ENCODE results near the gene DNHD1.

DNHD1 gene

DNA sequence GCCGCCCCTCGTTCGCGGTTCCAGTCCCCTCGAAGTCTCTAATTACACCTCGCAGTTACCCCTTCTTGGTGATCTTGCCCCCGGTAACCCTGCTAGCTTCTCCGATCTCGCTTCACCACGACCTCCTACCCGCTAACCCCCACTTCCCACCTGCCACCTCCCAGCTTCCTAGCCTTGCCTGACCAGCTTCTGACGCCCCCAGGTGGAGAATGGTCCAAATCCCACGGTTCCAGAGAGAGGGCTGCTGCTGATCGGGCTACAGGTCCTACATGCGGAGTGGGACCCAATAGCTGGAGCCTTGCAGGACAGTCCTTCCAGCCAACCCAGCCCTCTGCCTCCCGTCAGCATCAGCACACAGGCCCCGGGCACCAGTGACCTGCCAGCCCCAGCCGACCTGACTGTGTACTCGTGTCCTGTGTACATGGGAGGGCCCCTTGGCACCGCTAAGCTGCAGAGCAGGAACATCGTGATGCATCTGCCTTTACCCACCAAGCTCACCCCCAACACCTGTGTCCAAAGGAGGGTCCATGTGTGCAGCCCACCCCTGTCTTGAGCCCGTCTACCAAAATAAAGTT is 74.4 kb downstream of the DNHD1 start:
- no peak overlapping the region for H2BK5ac ChIP-seq (ENCODE audit: low read depth, low read length, poor library complexity)
- H2AFZ ChIP-seq (ENCODE audit: insufficient read depth, low read length, poor library complexity), result no peak overlapping the region
- H4K12ac ChIP-seq (ENCODE audit: low read depth, low read length), result no peak overlapping the region
- no peak overlapping the region for H3K4me2 ChIP-seq (ENCODE audit: low read length)
- no peaks in the 10 kb centered on the region for H3K79me2 ChIP-seq (ENCODE audit: control insufficient read depth, insufficient read depth, low read length, poor library complexity)
- no peak overlapping the region for H2AK5ac ChIP-seq (ENCODE audit: low read length)
- no peak overlapping the region for H2BK12ac ChIP-seq (ENCODE audit: low read length)
- no peak overlapping the region for H3K23ac ChIP-seq (ENCODE audit: low read length)
- peaks cover 5% of the 10 kb centered on the region for H3K9me3 ChIP-seq (ENCODE audit: insufficient read depth, low read depth, low read length)
- H3K18ac ChIP-seq (ENCODE audit: low read length), result no peak overlapping the region
- 100% methylated on average over 1 of the region's 22 CpGs for WGBS (ENCODE audit: extremely low coverage, insufficient coverage, insufficient read length)
- H4K91ac ChIP-seq (ENCODE audit: low read depth, low read length), result no peak overlapping the region
- H3K4me1 ChIP-seq (ENCODE audit: control insufficient read depth in 1 of 2, insufficient read depth in 2 of 2, low read length in 2 of 2), result peaks cover 4 to 5% of the 10 kb centered on the region in 2 experiments
- H2BK120ac ChIP-seq (ENCODE audit: insufficient read depth, low read length, poor library complexity), result no peak overlapping the region
- H3K79me1 ChIP-seq (ENCODE audit: low read length), result no peaks in the 10 kb centered on the region
- H4K8ac ChIP-seq (ENCODE audit: low read depth, low read length), result no peak overlapping the region
- no peak overlapping the region for H3K14ac ChIP-seq (ENCODE audit: low read length)
- no peaks in the 10 kb centered on the region for H3K27me3 ChIP-seq (ENCODE audit: insufficient read depth, low read length)
- H3K9ac ChIP-seq (ENCODE audit: low read length), result no peak overlapping the region
- H3K36me3 ChIP-seq (ENCODE audit: control insufficient read depth in 1 of 2, insufficient read depth in 2 of 2, low read length in 2 of 2), result no peaks in the 10 kb centered on the region
- H3K27ac ChIP-seq (ENCODE audit: low read depth, low read length), result no peak overlapping the region
- H3K4me3 ChIP-seq (ENCODE audit: low read depth, low read length), result no peak overlapping the region
- DNase-seq, result no peak
- no peak overlapping the region for H3K4ac ChIP-seq (ENCODE audit: low read depth, low read length)

DNA sequence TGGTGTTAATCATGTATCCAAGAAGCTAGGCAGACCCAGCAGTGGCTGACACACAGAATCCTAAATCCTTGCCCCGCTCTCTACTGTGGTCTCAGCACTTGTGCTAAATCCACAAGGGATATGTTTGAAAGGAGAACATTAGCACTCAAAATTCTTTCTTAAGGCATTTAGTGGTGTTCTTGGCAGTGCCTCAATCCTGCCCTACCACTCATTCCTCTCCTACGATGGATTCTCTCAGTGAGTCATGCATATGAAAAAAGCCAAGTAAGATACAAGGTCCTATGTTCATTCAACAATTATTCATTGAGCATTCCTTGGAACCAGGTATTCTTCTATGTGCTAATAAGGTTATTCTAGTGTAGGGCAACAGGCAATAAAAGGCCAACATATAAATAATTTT is 75.1 kb downstream of the DNHD1 start:
- no peak overlapping the region for H2BK120ac ChIP-seq (ENCODE audit: insufficient read depth, low read length, poor library complexity)
- H3K4ac ChIP-seq (ENCODE audit: low read depth, low read length), result no peak overlapping the region
- H3K79me1 ChIP-seq (ENCODE audit: low read length), result peaks cover 2% of the 10 kb centered on the region
- no peak overlapping the region for H4K91ac ChIP-seq (ENCODE audit: low read depth, low read length)
- no peak overlapping the region for H3K4me2 ChIP-seq (ENCODE audit: low read length)
- no peak overlapping the region for H3K14ac ChIP-seq (ENCODE audit: low read length)
- no peak overlapping the region for H3K4me3 ChIP-seq (ENCODE audit: low read depth, low read length)
- peaks cover 5% of the 10 kb centered on the region for H3K9me3 ChIP-seq (ENCODE audit: insufficient read depth, low read depth, low read length)
- no peaks in the 10 kb centered on the region for H3K27me3 ChIP-seq (ENCODE audit: insufficient read depth, low read length)
- no peak overlapping the region for H2BK5ac ChIP-seq (ENCODE audit: low read depth, low read length, poor library complexity)
- H4K12ac ChIP-seq (ENCODE audit: low read depth, low read length), result no peak overlapping the region
- H3K18ac ChIP-seq (ENCODE audit: low read length), result no peak overlapping the region
- no peak overlapping the region for H2AK5ac ChIP-seq (ENCODE audit: low read length)
- H3K79me2 ChIP-seq (ENCODE audit: control insufficient read depth, insufficient read depth, low read length, poor library complexity), result no peaks in the 10 kb centered on the region
- H4K8ac ChIP-seq (ENCODE audit: low read depth, low read length), result no peak overlapping the region
- no peak for DNase-seq
- H2BK12ac ChIP-seq (ENCODE audit: low read length), result no peak overlapping the region
- H3K27ac ChIP-seq (ENCODE audit: low read depth, low read length), result no peak overlapping the region
- no peaks in the 10 kb centered on the region for H3K36me3 ChIP-seq (ENCODE audit: control insufficient read depth in 1 of 2, insufficient read depth in 2 of 2, low read length in 2 of 2)
- H3K9ac ChIP-seq (ENCODE audit: low read length), result no peak overlapping the region
- H3K4me1 ChIP-seq (ENCODE audit: control insufficient read depth in 1 of 2, insufficient read depth in 2 of 2, low read length in 2 of 2), result peaks cover 8 to 10% of the 10 kb centered on the region in 2 experiments
- no peak overlapping the region for H2AFZ ChIP-seq (ENCODE audit: insufficient read depth, low read length, poor library complexity)
- no peak overlapping the region for H3K23ac ChIP-seq (ENCODE audit: low read length)
- WGBS (ENCODE audit: extremely low coverage, insufficient coverage, insufficient read length), result no CpG with 5 or more reads among the region's 2 CpGs

GRCh38 chr11:6574816-6575715 is 78.0 kb downstream of the DNHD1 start:
- H3K9ac ChIP-seq (ENCODE audit: low read length), result no peak overlapping the region
- peaks cover 2% of the 10 kb centered on the region for H3K79me1 ChIP-seq (ENCODE audit: low read length)
- H2BK120ac ChIP-seq (ENCODE audit: insufficient read depth, low read length, poor library complexity), result no peak overlapping the region
- no peaks in the 10 kb centered on the region for H3K27me3 ChIP-seq (ENCODE audit: insufficient read depth, low read length)
- no peak overlapping the region for H3K18ac ChIP-seq (ENCODE audit: low read length)
- no peak overlapping the region for H2BK12ac ChIP-seq (ENCODE audit: low read length)
- H3K23ac ChIP-seq (ENCODE audit: low read length), result no peak overlapping the region
- H3K36me3 ChIP-seq (ENCODE audit: control insufficient read depth in 1 of 2, insufficient read depth in 2 of 2, low read length in 2 of 2), result no peaks in the 10 kb centered on the region
- no peak overlapping the region for H2BK5ac ChIP-seq (ENCODE audit: low read depth, low read length, poor library complexity)
- no peak overlapping the region for H3K4ac ChIP-seq (ENCODE audit: low read depth, low read length)
- DNase-seq, result no peak
- no peak overlapping the region for H2AK5ac ChIP-seq (ENCODE audit: low read length)
- H4K91ac ChIP-seq (ENCODE audit: low read depth, low read length), result no peak overlapping the region
- no peak overlapping the region for H3K14ac ChIP-seq (ENCODE audit: low read length)
- H3K4me3 ChIP-seq (ENCODE audit: low read depth, low read length), result no peak overlapping the region
- no peak overlapping the region for H4K8ac ChIP-seq (ENCODE audit: low read depth, low read length)
- no peaks in the 10 kb centered on the region for H3K79me2 ChIP-seq (ENCODE audit: control insufficient read depth, insufficient read depth, low read length, poor library complexity)
- H3K4me1 ChIP-seq (ENCODE audit: control insufficient read depth in 1 of 2, insufficient read depth in 2 of 2, low read length in 2 of 2), result peaks cover 4 to 8% of the 10 kb centered on the region in 2 experiments
- WGBS (ENCODE audit: extremely low coverage, insufficient coverage, insufficient read length), result no CpG with 5 or more reads among the region's 6 CpGs
- no peak overlapping the region for H2AFZ ChIP-seq (ENCODE audit: insufficient read depth, low read length, poor library complexity)
- no peak overlapping the region for H3K4me2 ChIP-seq (ENCODE audit: low read length)
- H3K9me3 ChIP-seq (ENCODE audit: insufficient read depth, low read depth, low read length), result peaks cover 3% of the 10 kb centered on the region
- no peak overlapping the region for H4K12ac ChIP-seq (ENCODE audit: low read depth, low read length)
- no peak overlapping the region for H3K27ac ChIP-seq (ENCODE audit: low read depth, low read length)

DNA sequence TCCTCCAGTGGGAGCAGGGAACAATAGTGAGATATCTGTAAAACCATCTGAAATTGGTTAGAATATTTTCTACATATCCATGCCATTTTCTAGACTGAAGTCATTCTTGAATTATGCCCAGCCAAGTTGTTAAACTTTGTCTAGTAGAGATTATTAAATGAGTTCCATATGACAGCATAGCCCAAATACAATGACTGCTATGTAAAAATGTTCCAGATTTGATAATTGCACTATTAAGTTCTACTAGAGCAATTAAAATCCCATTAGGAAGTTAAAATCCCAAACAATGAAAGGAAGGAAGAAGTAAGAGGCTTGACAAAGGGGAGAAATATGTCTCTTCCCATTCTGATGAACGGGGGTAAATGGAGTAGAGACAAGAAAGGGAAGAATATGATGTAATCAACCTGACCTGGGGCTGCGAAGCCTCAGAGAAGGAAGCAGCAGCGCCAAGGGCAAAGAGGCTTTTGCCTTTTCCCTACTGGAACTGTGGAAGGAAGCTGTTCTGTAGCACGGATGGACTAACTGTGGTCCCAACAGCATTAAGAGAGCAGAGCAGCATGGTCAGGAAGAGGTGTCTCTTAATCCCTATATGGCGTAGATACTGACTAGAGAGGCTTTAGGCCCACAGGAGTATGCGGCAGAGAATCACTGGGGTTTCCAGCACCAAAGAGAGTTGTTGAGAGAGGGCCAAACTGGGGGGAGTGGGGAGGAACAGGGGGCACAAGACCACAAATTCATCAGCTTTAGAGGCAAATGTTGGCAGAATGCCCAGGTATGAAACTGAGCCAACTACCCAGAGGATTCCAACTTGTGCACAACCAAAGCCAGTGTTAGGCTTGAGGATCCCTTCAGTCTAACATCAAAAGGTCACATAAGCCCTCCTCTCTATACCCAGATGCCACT is 79.6 kb downstream of the DNHD1 start:
- no CpG with 5 or more reads among the region's 6 CpGs for WGBS (ENCODE audit: extremely low coverage, insufficient coverage, insufficient read length)
- Histone ChIP-seq H3K27ac (ENCODE audit: low read depth, low read length) (no peak overlapping the region), H2AFZ (ENCODE audit: insufficient read depth, low read length, poor library complexity) (no peak overlapping the region)

More for the DNA sequence above, 79.6 kb downstream of the DNHD1 start:
- Histone ChIP-seq H3K27me3 (ENCODE audit: insufficient read depth, low read length) (no peaks in the 10 kb centered on the region), H3K4me2 (ENCODE audit: low read length) (no peak overlapping the region), H2AK5ac (ENCODE audit: low read length) (no peak overlapping the region), H3K9me3 (ENCODE audit: insufficient read depth, low read depth, low read length) (no peaks in the 10 kb centered on the region), H4K8ac (ENCODE audit: low read depth, low read length) (no peak overlapping the region), H4K91ac (ENCODE audit: low read depth, low read length) (no peak overlapping the region), H2BK120ac (ENCODE audit: insufficient read depth, low read length, poor library complexity) (no peak overlapping the region), H4K12ac (ENCODE audit: low read depth, low read length) (no peak overlapping the region), H3K4me1 (ENCODE audit: control insufficient read depth in 1 of 2, insufficient read depth in 2 of 2, low read length in 2 of 2) (peaks cover 4 to 8% of the 10 kb centered on the region in 2 experiments), H3K36me3 (ENCODE audit: control insufficient read depth in 1 of 2, insufficient read depth in 2 of 2, low read length in 2 of 2) (peaks cover 0 to 2% of the 10 kb centered on the region in 2 experiments), H3K4me3 (ENCODE audit: low read depth, low read length) (no peak overlapping the region), H3K18ac (ENCODE audit: low read length) (no peak overlapping the region), H2BK12ac (ENCODE audit: low read length) (no peak overlapping the region), H2BK5ac (ENCODE audit: low read depth, low read length, poor library complexity) (no peak overlapping the region), H3K79me2 (ENCODE audit: control insufficient read depth, insufficient read depth, low read length, poor library complexity) (no peaks in the 10 kb centered on the region), H3K14ac (ENCODE audit: low read length) (no peak overlapping the region), H3K79me1 (ENCODE audit: low read length) (peaks cover 2% of the 10 kb centered on the region), H3K4ac (ENCODE audit: low read depth, low read length) (no peak overlapping the region), H3K9ac (ENCODE audit: low read length) (no peak overlapping the region), H3K23ac (ENCODE audit: low read length) (no peak overlapping the region)
- DNase-seq, result peak in 1 of 2 donors; percentile 29

Data from trophoblast cell (in vitro differentiated cells and primary cell).